Ramos (cell line): Measurements from ENCODE around the gene FYCO1.

ENCODE experiments used
- in situ Hi-C: fragments of 300-500 bp; cut with MboI; formaldehyde crosslinking; loops from one replicate; pipeline ENCODE4 v1.14.3; 2022; ENCODE audit warnings: low sequenced_read_pairs; ENCODE audit not compliant: unreplicated experiment

FYCO1 gene

DNA sequence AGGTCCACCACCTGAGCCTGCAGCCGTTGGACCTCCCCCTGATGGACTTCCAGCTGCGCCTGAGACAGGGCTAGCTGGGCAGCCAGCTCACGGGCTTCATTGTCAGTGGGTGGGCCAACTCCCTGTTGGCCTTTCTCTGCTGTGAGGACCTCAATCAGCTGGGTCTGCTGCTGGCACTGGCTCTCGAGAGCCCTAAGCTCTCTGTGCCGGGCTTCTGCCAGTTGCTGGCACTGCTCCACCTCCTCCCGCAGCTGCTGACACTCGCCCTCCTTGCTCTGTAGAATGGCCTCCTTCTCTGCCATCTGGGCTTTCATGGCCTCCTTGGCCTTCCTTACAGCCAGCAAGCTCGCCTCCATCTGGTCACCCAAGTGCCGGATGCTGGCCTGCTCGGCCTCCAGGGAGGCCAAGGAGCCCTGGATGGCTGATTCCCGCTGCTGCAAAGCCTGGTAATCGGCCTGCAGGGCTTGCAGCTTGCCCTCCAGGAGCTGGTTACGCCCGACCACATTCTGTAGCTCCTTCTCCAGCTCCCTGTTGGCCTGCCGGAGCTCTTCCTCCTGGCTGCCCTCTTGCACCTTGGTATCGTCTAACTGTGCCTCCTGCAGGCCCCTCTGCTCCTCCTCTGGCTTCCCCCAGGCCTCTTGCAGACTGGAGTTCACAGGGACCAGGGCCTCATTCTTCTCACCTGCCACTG, 28.5 kb downstream of the FYCO1 start:
- in situ Hi-C loops: no loop called here

GRCh38 chr3:45966371-45966791, 29.2 kb downstream of the FYCO1 start:
- in situ Hi-C loops: no loop called here

- in situ Hi-C loops: no loop called here
Measured at GRCh38 chr3:45965653-45966052, 30.0 kb downstream of the FYCO1 start.

- in situ Hi-C loops: no loop called here
Measured at GRCh38 chr3:45965253-45965652, 30.4 kb downstream of the FYCO1 start.

DNA sequence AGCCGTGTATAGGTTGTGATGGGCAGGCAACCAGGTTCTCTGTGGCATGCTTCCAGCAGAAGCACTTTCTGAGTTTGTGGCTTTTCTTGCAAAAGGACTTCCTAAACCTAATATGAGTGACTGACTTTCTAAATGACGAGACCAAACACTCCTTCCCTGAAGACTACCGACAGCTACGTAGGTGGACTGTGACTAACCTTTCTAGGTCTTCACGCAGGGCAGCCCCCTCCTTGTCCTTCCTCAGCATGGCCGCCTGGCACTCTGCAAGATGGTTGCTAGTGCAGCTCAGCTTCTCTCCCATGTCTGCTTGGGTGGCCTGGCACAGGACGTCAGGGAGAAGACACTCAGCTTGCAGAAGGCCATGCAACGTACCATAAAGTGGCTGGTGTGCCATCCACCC, 31.5 kb downstream of the FYCO1 start:
- in situ Hi-C loops: no loop called here

- in situ Hi-C loops: no loop called here
Measured at GRCh38 chr3:45962033-45962432, 33.6 kb downstream of the FYCO1 start.

- in situ Hi-C loops: no loop called here
Measured at GRCh38 chr3:45960289-45960688, 35.3 kb downstream of the FYCO1 start.

GRCh38 chr3:45959201-45959600, 36.4 kb downstream of the FYCO1 start:
- in situ Hi-C loops: no loop called here

DNA sequence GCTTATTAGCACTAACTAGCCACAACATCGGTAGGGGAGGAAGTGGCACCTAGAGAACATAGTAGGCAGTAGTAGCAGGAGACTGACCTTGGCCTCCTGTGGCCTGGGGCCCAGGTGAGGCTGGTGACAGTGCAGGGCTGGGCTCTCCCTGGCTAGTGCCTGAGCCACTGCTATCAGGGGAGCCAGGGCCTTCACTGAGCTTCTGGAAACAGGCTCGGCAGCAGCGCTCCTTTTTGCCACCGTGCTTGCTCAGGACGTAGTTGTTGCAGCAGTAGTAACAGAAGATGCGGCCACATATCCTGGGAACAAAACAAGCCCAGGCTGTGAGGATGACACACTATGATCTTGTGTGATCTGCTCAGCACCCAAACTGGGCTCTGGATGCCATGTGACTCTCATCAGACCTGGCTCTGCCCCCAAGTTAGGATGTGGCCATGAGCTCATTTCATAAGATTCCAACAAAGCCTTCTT, 37.3 kb downstream of the FYCO1 start:
- in situ Hi-C loops: no loop called here

GRCh38 chr3:45957586-45957985, 38.0 kb downstream of the FYCO1 start:
- in situ Hi-C loops: no loop called here

- in situ Hi-C loops: no loop called here
Measured at GRCh38 chr3:45955706-45956105, 39.9 kb downstream of the FYCO1 start.

DNA sequence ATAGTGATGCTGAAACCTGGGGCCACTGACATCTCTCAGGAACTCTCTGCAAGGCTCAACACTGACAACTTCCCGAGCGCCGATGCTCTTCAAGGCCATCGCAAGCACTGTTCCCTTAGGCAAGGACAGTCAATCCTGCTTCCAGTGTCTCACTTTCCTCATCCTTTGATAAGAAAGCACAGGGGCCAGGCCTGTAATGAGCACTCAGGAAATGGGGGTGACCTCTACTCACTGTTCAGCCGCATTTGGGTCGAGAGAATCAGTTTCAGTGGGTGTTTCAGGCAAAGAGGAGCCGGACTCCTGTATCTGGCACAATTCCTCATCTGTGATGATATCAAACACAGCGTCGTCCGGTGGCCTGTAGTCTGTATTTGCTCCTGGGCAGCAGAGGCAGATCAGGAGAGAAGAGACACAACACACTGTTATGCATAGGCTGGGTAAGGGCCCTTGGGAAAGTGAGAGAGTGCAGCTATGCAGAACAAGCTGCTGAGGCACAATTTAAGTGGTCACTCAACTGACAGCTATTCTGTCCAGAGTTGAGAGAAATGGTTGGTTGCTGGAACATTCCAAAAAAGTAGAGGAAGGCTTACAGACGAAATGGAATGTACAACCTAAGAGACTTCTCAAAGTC, 40.5 kb downstream of the FYCO1 start:
- in situ Hi-C loops: no loop called here

DNA sequence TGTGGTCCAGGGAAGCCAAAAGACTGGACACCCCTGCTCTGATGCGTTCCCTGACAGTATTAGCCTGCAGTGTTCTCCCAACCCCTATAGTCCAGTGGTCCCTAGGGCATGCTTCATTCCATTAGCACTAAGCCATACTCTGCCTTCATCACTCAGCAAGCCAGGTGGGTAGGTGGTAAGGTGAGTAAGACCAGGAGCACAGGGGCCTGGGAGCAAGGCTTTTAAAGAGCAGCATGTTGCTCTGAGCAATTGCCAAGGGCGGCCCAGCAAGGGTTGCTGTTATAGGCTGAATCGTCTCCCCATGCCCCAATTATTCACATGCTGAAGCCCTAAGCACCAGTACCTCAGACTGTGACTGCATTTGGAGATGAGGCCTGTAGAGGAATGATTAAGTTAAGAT, 41.3 kb downstream of the FYCO1 start:
- in situ Hi-C loops: no loop called here

GRCh38 chr3:45953536-45953935, 42.1 kb downstream of the FYCO1 start:
- in situ Hi-C loops: no loop called here

- in situ Hi-C loops: no loop called here
Measured at GRCh38 chr3:45952456-45952855, 43.2 kb downstream of the FYCO1 start.

GRCh38 chr3:45951946-45952345, 43.7 kb downstream of the FYCO1 start:
- in situ Hi-C loops: no loop called here

DNA sequence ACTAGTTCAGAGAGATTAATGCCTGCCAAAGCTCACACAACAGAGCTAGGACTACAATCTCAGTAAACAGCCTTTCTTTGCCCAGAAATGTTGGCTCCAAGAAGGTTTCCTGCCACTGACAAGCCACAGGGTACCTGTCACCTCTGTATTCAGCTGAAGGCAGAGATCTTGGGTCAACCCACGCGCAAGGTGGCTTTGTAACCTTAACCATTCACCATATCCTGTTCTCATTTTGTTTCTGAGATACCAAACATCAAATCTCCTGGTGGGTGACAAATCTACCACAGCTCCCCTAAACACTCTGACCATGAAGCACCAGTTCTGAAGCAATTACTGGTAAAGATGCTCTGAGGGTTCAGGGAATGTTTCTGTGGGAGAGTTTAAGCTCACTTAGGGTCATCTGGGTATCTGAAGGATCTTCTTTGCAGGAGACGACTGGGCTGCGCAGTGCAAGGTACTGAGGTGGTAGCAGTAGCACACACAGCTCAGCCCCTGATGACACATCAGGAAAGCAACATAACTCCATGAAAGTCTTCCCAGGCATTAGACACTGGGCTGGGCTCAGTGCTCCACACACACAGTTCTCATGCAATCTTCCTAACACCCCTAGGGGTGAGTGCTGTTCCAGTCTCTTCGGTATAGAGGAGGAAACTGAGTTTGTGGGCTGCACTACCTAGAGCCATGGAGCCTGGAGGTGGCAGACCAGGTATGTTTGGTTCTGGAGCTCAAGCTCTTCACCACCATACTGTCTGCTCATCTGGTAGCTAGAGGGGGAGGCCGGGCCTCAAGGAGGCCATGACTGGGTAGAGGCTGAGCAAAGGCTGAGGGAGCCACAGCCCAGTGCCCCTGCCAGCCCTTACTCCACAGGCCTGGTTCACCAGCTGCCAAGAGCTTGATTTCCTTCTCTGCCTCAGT, 44.7 kb downstream of the FYCO1 start:
- in situ Hi-C loops: no loop called here

DNA sequence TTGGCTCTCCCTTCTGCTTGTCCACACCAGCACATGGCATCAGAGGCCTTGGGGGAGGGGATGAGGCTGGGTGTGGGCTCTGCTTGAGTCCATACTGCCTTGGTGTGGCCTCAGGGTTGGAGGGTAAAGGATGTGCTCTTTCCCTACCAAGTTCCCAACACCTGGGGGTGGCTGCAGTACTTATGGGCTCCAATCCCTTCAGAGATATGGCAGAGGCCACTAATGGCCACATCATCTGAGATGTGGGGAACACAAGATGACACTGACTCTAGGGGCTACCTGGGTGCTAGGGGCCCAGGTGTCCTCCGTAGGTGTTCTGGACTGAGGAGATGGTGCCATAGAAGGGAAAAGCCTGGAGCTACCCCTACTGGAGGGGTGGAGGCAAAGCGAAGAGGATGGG, 45.5 kb downstream of the FYCO1 start:
- in situ Hi-C loops: no loop called here

- in situ Hi-C loops: loop anchor here (10.0 to 25.0 kb wide), 2 partner anchors 425 to 912 kb away; partner anchors contain the start of genes CCR5 and CLEC3B
Measured at GRCh38 chr3:45949432-45949831, 46.2 kb downstream of the FYCO1 start.

DNA sequence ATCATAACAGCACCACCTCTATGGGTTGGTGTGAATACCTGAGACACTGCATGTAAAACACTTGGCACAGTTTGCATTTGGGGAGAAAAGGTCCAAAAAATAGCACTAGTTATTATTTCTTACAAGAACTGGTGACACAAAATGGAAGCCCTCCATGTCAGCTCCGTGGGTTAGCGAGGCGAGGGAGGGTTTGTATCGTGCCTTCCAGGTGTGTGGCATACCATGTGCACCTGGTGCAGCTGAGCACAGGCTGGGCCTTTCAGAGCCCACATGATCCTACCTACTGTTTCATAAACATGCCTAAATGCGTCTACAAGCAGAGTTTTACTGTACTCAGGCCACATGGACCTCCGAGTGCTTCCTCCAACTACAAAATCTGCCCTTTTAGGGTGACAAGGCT, 46.7 kb downstream of the FYCO1 start:
- in situ Hi-C loops: loop anchor here (10.0 to 25.0 kb wide), 2 partner anchors 426 to 912 kb away; partner anchors contain the start of genes CCR5 and CLEC3B
